GM21737 (cell line): ENCODE results near the gene BCL7B.
"Not testable (repeated sequence)": the region's sequence is repeated elsewhere in the genome, so short reads cannot be mapped to it uniquely, and the experiment has no call there.

Experiments used
- ATAC-seq: cut with Tn5 transposase; IDR thresholded peaks from one replicate; pipeline ENCODE4 v1.9.1; 2021; ENCODE audit warnings: mild to moderate bottlenecking, moderate library complexity; ENCODE audit not compliant: unreplicated experiment

The BCL7B gene

GRCh38 chr7:73573276-73573675, 15.8 kb upstream of the BCL7B start:
- no peak for ATAC-seq

GRCh38 chr7:73572767-73573186, 15.3 kb upstream of the BCL7B start:
- no peak for ATAC-seq

- no peak for ATAC-seq
Measured at GRCh38 chr7:73570977-73571376, 13.5 kb upstream of the BCL7B start.

- no peak for ATAC-seq
Measured at GRCh38 chr7:73570521-73570920, 13.0 kb upstream of the BCL7B start.

- ATAC-seq, result no peak
Measured at GRCh38 chr7:73569042-73569608, 11.6 kb upstream of the BCL7B start.

GRCh38 chr7:73567846-73568685, 10.6 kb upstream of the BCL7B start:
- no peak for ATAC-seq

- no peak for ATAC-seq
Measured at GRCh38 chr7:73567140-73567539, 9.7 kb upstream of the BCL7B start.

- not testable (repeated sequence) for ATAC-seq
Measured at GRCh38 chr7:73566431-73566830, 8.9 kb upstream of the BCL7B start.

- ATAC-seq, result no peak
Measured at GRCh38 chr7:73565675-73566340, 8.3 kb upstream of the BCL7B start.

- no peak for ATAC-seq
Measured at GRCh38 chr7:73560109-73560835, 2.8 kb upstream of the BCL7B start.

- peak; percentile 88 for ATAC-seq
Measured at GRCh38 chr7:73557108-73557396, 438 bp downstream of the BCL7B start.

GRCh38 chr7:73556208-73557107, 1.0 kb downstream of the BCL7B start:
- no peak for ATAC-seq

- no peak for ATAC-seq
Measured at GRCh38 chr7:73555411-73555982, 2.0 kb downstream of the BCL7B start.

GRCh38 chr7:73550093-73550492, 7.4 kb downstream of the BCL7B start:
- not testable (repeated sequence) for ATAC-seq

GRCh38 chr7:73549176-73549575, 8.3 kb downstream of the BCL7B start:
- no peak for ATAC-seq

GRCh38 chr7:73547841-73548240, 9.6 kb downstream of the BCL7B start:
- ATAC-seq, result no peak

GRCh38 chr7:73544678-73545077, 12.8 kb downstream of the BCL7B start:
- no peak for ATAC-seq

- ATAC-seq, result no peak
Measured at GRCh38 chr7:73541722-73542121, 15.8 kb downstream of the BCL7B start.

GRCh38 chr7:73539709-73540108, 17.8 kb downstream of the BCL7B start:
- no peak for ATAC-seq

- ATAC-seq, result not testable (repeated sequence)
Measured at GRCh38 chr7:73538510-73538909, 19.0 kb downstream of the BCL7B start.
